K562 (cell line): ENCODE measurements around the gene ARHGAP22. TPM values are rescaled to one million over a fixed set of nuclear protein-coding genes. Genes with fewer than 3 reads are reported as not detected.

Experiments used
- ATF1 ChIP-seq, 2 experiments: fragments of 450-650 bp in 1 of 2; IDR thresholded peaks; 2 replicates each; pipeline ENCODE4 v1.6.1; 2016; ENCODE audit warnings: missing compliant biosample characterization in 1 of 2, missing genetic modification characterization in 1 of 2
- CHD2 ChIP-seq: IDR thresholded peaks from 2 replicates; pipeline ENCODE4 v1.6.1; 2011; ENCODE audit warnings: low read depth, low read length
- FOXP1 ChIP-seq: sonication (generic); formaldehyde crosslinking; IDR thresholded peaks from 2 replicates; pipeline ENCODE4 v1.8.0; 2022; ENCODE audit warnings: mild to moderate bottlenecking, missing genetic modification reagents
- KLF10 ChIP-seq: fragments of 250-450 bp; sonication (Bioruptor Pico); IDR thresholded peaks from 2 replicates; pipeline ENCODE4 v1.6.1; 2021; ENCODE audit warnings: matching md5 sums
- MBD2 ChIP-seq: sonication (generic); IDR thresholded peaks from 2 replicates; pipeline ENCODE4 v1.6.1; 2016; ENCODE audit warnings: low read depth, borderline replicate concordance
- MEIS2 ChIP-seq: fragments of 450-650 bp; IDR thresholded peaks from 2 replicates; pipeline ENCODE4 v1.6.1; 2014; ENCODE audit warnings: mild to moderate bottlenecking; ENCODE audit not compliant: partially characterized antibody
- SMARCB1 ChIP-seq: IDR thresholded peaks from 2 replicates; pipeline ENCODE4 v1.6.1; 2011; ENCODE audit warnings: improper control_type of control experiment, low read depth; ENCODE audit not compliant: insufficient read length
- SMC3 ChIP-seq: conservative IDR thresholded peaks from 2 replicates; pipeline ENCODE4 v1.6.1; 2011; ENCODE audit warnings: low read depth, low read length, improper control_type of control experiment; ENCODE audit not compliant: insufficient read depth
- ZFP1 ChIP-seq: fragments of 450-650 bp; formaldehyde crosslinking; IDR thresholded peaks from 2 replicates; pipeline ENCODE4 v1.4.0; 2020; ENCODE audit warnings: mild to moderate bottlenecking, mixed read lengths
- ZFP30 ChIP-seq: fragments of 250-450 bp; sonication (Bioruptor Pico); IDR thresholded peaks from 2 replicates; pipeline ENCODE4 v1.8.0; 2022; ENCODE audit warnings: moderate library complexity, mild to moderate bottlenecking, inconsistent platforms, borderline replicate concordance
- ZNF76 ChIP-seq: fragments of 250-450 bp; sonication (Bioruptor Pico); IDR thresholded peaks from 2 replicates; pipeline ENCODE4 v1.4.0; 2020; ENCODE audit warnings: mild to moderate bottlenecking, moderate library complexity, borderline replicate concordance
- ZNF79 ChIP-seq: fragments of 250-450 bp; sonication (Bioruptor Pico); IDR thresholded peaks from 2 replicates; pipeline ENCODE4 v1.4.0; 2020; ENCODE audit warnings: low read depth, mild to moderate bottlenecking, moderate library complexity
- polyA plus RNA-seq, 8 experiments: library from polyadenylated mRNA; depleted of rRNA in 4 of 8; stranded (reverse) in 5 of 8; unstranded in 3 of 8; fragments of >200 nt; fragmentation: Nextera tagmentation in 2 of 8; fragmentation: Illumina TruSeq in 1 of 8; extraction: Ambion mirVana in 2 of 8; extraction: Trizol in 1 of 8; gene quantifications; 2 replicates each; pipeline versions ENCODE4 v1.2.1 to v1.2.3, GENCODE V29; 2011 to 2014; ENCODE audit warnings: inconsistent platforms in 1 of 8, missing spikeins in 1 of 8
- total RNA-seq, 7 experiments: library from RNA; depleted of rRNA in 6 of 7; stranded (reverse); fragments of >200 nt in 6 of 7; fragmentation: Illumina TruSeq in 2 of 7; extraction: Trizol in 2 of 7; gene quantifications; 2 replicates each; pipeline versions ENCODE4 v1.2.1 to v1.2.3, GENCODE V29; 2011 to 2021; ENCODE audit warnings: low replicate concordance in 1 of 7
- TF ChIP-seq, protein P1 (sequence below), 3 experiments: fragments of 200-800 bp in 1 of 3; fragments of 250-450 bp in 1 of 3; fragments of 450-650 bp in 1 of 3; sonication (Bioruptor Pico) in 1 of 3; sonication (Bioruptor generic) in 1 of 3; formaldehyde crosslinking in 1 of 3; IDR thresholded peaks; 2 replicates each; pipeline versions ENCODE4 v1.6.1 to v1.8.0; 2016 to 2022; ENCODE audit warnings: mild to moderate bottlenecking in 2 of 3, missing genetic modification characterization in 2 of 3, missing compliant biosample characterization in 1 of 3, moderate library complexity in 1 of 3
- TF ChIP-seq, protein P2 (sequence below): sonication (generic); formaldehyde crosslinking; IDR thresholded peaks from 2 replicates; pipeline ENCODE4 v1.8.0; 2023; ENCODE audit warnings: missing genetic modification reagents, mild to moderate bottlenecking, borderline replicate concordance
- TF ChIP-seq, protein P3 (sequence below): fragments of 450-650 bp; IDR thresholded peaks from 2 replicates; pipeline ENCODE4 v1.6.1; 2016; ENCODE audit warnings: missing biosample characterization, missing genetic modification characterization

Gene ARHGAP22
- total and polyA plus RNA-seq, 9 of the 15 experiments (the other 6 are each of a cell fraction or from before 2014, with no cell fraction given), result 1.3 to 28.1 (median 12.7) TPM

DNA sequence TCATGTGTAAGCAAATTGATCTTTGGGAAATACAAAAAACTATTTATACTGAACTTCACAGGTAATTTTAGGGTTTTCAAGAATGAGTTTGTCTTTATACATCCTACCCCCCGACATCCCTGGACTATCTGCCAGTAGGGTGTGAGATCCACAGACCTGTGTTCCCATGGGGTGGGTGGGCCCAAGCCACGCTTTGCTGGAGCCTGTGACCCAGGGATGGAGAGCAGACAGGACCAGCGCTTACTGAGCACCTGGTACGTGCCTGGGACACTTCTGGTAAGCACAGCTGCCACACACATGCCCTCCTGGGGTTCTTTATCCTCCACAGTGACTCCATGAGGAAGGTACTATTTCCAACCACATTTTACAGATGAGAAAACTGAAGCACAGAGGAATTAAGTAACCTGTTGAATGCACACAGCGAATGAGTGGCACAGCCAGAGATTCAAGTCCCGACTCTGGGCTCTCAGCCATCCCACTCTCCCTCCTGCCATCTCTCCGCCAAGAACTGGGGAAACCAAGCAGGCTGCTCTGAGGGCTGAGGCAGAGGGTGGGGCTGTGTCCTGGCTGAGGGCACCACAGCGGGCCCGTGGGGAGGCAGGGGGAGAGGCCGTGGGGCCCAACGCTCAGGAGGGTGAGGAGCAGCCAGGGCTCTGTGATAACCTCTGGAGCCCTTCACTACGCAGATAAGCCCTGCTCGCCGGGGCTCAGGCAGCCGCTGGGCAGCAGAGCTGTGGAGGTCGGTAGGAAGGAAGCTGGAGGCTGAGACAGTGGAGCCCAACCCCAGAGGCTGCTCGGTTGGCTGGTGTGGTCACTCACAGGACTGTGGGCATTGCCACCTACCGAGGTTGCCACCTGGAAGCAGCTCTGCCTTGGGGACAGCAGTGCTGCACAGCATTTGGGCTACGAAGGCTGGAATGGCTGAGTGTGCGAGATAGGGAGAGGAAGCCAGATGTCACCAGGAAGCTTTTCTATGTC lies 124.2 kb downstream of the ARHGAP22 start (continued):
- TF ChIP-seq, protein P1, sequence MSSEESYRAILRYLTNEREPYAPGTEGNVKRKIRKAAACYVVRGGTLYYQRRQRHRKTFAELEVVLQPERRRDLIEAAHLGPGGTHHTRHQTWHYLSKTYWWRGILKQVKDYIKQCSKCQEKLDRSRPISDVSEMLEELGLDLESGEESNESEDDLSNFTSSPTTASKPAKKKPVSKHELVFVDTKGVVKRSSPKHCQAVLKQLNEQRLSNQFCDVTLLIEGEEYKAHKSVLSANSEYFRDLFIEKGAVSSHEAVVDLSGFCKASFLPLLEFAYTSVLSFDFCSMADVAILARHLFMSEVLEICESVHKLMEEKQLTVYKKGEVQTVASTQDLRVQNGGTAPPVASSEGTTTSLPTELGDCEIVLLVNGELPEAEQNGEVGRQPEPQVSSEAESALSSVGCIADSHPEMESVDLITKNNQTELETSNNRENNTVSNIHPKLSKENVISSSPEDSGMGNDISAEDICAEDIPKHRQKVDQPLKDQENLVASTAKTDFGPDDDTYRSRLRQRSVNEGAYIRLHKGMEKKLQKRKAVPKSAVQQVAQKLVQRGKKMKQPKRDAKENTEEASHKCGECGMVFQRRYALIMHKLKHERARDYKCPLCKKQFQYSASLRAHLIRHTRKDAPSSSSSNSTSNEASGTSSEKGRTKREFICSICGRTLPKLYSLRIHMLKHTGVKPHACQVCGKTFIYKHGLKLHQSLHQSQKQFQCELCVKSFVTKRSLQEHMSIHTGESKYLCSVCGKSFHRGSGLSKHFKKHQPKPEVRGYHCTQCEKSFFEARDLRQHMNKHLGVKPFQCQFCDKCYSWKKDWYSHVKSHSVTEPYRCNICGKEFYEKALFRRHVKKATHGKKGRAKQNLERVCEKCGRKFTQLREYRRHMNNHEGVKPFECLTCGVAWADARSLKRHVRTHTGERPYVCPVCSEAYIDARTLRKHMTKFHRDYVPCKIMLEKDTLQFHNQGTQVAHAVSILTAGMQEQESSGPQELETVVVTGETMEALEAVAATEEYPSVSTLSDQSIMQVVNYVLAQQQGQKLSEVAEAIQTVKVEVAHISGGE (CRISPR knock-in tag; IDR thresholded peaks at IDR 0.05), result peak in 1 of 3 experiments; percentile 56; a peak in 1 of 6 replicates
- TF ChIP-seq, protein P2, sequence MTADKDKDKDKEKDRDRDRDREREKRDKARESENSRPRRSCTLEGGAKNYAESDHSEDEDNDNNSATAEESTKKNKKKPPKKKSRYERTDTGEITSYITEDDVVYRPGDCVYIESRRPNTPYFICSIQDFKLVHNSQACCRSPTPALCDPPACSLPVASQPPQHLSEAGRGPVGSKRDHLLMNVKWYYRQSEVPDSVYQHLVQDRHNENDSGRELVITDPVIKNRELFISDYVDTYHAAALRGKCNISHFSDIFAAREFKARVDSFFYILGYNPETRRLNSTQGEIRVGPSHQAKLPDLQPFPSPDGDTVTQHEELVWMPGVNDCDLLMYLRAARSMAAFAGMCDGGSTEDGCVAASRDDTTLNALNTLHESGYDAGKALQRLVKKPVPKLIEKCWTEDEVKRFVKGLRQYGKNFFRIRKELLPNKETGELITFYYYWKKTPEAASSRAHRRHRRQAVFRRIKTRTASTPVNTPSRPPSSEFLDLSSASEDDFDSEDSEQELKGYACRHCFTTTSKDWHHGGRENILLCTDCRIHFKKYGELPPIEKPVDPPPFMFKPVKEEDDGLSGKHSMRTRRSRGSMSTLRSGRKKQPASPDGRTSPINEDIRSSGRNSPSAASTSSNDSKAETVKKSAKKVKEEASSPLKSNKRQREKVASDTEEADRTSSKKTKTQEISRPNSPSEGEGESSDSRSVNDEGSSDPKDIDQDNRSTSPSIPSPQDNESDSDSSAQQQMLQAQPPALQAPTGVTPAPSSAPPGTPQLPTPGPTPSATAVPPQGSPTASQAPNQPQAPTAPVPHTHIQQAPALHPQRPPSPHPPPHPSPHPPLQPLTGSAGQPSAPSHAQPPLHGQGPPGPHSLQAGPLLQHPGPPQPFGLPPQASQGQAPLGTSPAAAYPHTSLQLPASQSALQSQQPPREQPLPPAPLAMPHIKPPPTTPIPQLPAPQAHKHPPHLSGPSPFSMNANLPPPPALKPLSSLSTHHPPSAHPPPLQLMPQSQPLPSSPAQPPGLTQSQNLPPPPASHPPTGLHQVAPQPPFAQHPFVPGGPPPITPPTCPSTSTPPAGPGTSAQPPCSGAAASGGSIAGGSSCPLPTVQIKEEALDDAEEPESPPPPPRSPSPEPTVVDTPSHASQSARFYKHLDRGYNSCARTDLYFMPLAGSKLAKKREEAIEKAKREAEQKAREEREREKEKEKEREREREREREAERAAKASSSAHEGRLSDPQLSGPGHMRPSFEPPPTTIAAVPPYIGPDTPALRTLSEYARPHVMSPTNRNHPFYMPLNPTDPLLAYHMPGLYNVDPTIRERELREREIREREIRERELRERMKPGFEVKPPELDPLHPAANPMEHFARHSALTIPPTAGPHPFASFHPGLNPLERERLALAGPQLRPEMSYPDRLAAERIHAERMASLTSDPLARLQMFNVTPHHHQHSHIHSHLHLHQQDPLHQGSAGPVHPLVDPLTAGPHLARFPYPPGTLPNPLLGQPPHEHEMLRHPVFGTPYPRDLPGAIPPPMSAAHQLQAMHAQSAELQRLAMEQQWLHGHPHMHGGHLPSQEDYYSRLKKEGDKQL (CRISPR knock-in tag), result no peak
- no peak for TF ChIP-seq KLF10 (CRISPR knock-in tag)
- no peak for TF ChIP-seq SMC3
- no peak for TF ChIP-seq SMARCB1
- TF ChIP-seq ZFP1 (CRISPR knock-in tag), result no peak
- no peak for TF ChIP-seq ZFP30
- TF ChIP-seq, protein P3, sequence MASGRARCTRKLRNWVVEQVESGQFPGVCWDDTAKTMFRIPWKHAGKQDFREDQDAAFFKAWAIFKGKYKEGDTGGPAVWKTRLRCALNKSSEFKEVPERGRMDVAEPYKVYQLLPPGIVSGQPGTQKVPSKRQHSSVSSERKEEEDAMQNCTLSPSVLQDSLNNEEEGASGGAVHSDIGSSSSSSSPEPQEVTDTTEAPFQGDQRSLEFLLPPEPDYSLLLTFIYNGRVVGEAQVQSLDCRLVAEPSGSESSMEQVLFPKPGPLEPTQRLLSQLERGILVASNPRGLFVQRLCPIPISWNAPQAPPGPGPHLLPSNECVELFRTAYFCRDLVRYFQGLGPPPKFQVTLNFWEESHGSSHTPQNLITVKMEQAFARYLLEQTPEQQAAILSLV, result no peak
- TF ChIP-seq ZNF76 (CRISPR knock-in tag), result peak; percentile 44; the same call in 1 of the 2 replicates
- TF ChIP-seq CHD2, result no peak
- TF ChIP-seq ZNF79, result 0 out of 2 replicates have a peak, but pooled peaks have one; percentile 9
- no peak for TF ChIP-seq FOXP1 (CRISPR knock-in tag)
- no peak for TF ChIP-seq MEIS2
- TF ChIP-seq ATF1 (CRISPR knock-in tag; IDR thresholded peaks at IDR 0.05), result no peak
- TF ChIP-seq ATF1 (tag; IDR thresholded peaks at IDR 0.05), result no peak
- peak; percentile 22; the same call in 1 of the 2 replicates for TF ChIP-seq MBD2
